ENCODE measurements around the gene SLC25A21.

SLC25A21 gene

GRCh38 chr14:36661506-36662257 is 510.7 kb downstream of the SLC25A21 start, which contains the start of gene PAX9:
TSS of gene PAX9 (plus strand) at chr14:36661860. CDS start at chr14:36662090, 230 bp downstream.
- DNase-seq (ENCODE audit: low read depth): no peak

- DNase-seq (ENCODE audit: low read depth): no peak
These were observed 511.5 kb downstream of the SLC25A21 start for GRCh38 chr14:36660736-36661505.

- no peak for DNase-seq (ENCODE audit: low read depth)
These were observed 512.3 kb downstream of the SLC25A21 start for GRCh38 chr14:36659822-36660735.

- no peak for DNase-seq (ENCODE audit: low read depth)
These were observed 513.2 kb downstream of the SLC25A21 start for GRCh38 chr14:36659010-36659821.

- DNase-seq (ENCODE audit: low read depth): no peak
These were observed 514.0 kb downstream of the SLC25A21 start for GRCh38 chr14:36658123-36659009.

- no peak for DNase-seq (ENCODE audit: low read depth)
These were observed 514.8 kb downstream of the SLC25A21 start for GRCh38 chr14:36657399-36658122.

GRCh38 chr14:36656687-36657398 is 515.6 kb downstream of the SLC25A21 start:
- DNase-seq (ENCODE audit: low read depth): no peak

GRCh38 chr14:36655963-36656686 is 516.3 kb downstream of the SLC25A21 start:
- DNase-seq (ENCODE audit: low read depth): no peak

GRCh38 chr14:36655571-36655962 is 516.8 kb downstream of the SLC25A21 start:
- no peak for DNase-seq (ENCODE audit: low read depth)

GRCh38 chr14:36654794-36655381 is 517.5 kb downstream of the SLC25A21 start:
- DNase-seq (ENCODE audit: low read depth): no peak

- no peak for DNase-seq (ENCODE audit: low read depth)
These were observed 518.2 kb downstream of the SLC25A21 start for GRCh38 chr14:36653962-36654793.

GRCh38 chr14:36653413-36653812 is 519.0 kb downstream of the SLC25A21 start:
- DNase-seq (ENCODE audit: low read depth): no peak

GRCh38 chr14:36652542-36653201 is 519.7 kb downstream of the SLC25A21 start:
- no peak for DNase-seq (ENCODE audit: low read depth)

GRCh38 chr14:36649872-36650650 is 522.3 kb downstream of the SLC25A21 start:
- no peak for DNase-seq (ENCODE audit: low read depth)

All from activated gamma-delta T cell treated with anti-CD3 and anti-CD28 coated beads, Interleukin-2, amount 50 U/mL, for 16 hours (primary cell).